Measurements from ENCODE around the gene PRKCE.
A peak's percentile ranks its signal among the peaks of the same experiment; 100 is the strongest.

Gene PRKCE

GRCh38 chr2:45774688-45775244, 123.3 kb downstream of the PRKCE start:
- no peak overlapping the region for H3K23ac ChIP-seq (ENCODE audit: low read length in 2 of 2)
- 61% methylated on average over 8 of the region's 10 CpGs for WGBS

GRCh38 chr2:45776160-45776955, 124.9 kb downstream of the PRKCE start:
- DNase-seq = no peak
- Histone ChIP-seq H3K4me2 (ENCODE audit: low read length, poor library complexity, severe bottlenecking) (no peak overlapping the region), H2BK5ac (ENCODE audit: low read depth, low read length, poor library complexity, severe bottlenecking) (no peak overlapping the region), H2AFZ (ENCODE audit: low read depth, low read length) (no peak overlapping the region), H4K8ac (ENCODE audit: low read length) (no peak overlapping the region), H2AK5ac (ENCODE audit: low read length, severe bottlenecking) (no peak overlapping the region), H3K9me3 (ENCODE audit: control insufficient read depth, low read length) (no peaks in the 10 kb centered on the region), H3K27me3 (ENCODE audit: control insufficient read depth in 1 of 2, insufficient read depth in 1 of 2, low read length in 2 of 2) (no peaks in the 10 kb centered on the region), H3K4me1 (ENCODE audit: control insufficient read depth, insufficient read depth, low read depth, low read length) (peaks cover 4% of the 10 kb centered on the region), H3K9ac (ENCODE audit: low read length) (peak overlapping the region; percentile 49), H2BK120ac (ENCODE audit: low read depth, low read length) (no peak overlapping the region), H3K4me3 (ENCODE audit: insufficient read depth in 1 of 2, low read depth in 1 of 2, low read length in 2 of 2) (no peak overlapping the region), H3K36me3 (ENCODE audit: control insufficient read depth in 1 of 2, insufficient read depth in 2 of 2, low read depth in 1 of 2, low read length in 2 of 2) (peaks cover 0 to 5% of the 10 kb centered on the region in 2 experiments), H3K4ac (ENCODE audit: low read depth in 1 of 2, low read length in 2 of 2) (no peak overlapping the region), H2BK12ac (ENCODE audit: low read length in 2 of 2) (no peak overlapping the region), H3K27ac (ENCODE audit: low read length, poor library complexity, severe bottlenecking) (no peak overlapping the region), H3K14ac (ENCODE audit: low read length in 2 of 2) (no peak overlapping the region), H3K79me1 (replicated peaks; ENCODE audit: low read length, poor library complexity, severe bottlenecking) (peaks cover 7% of the 10 kb centered on the region), H3K18ac (ENCODE audit: low read depth in 1 of 2, low read length in 2 of 2) (no peak overlapping the region), H4K91ac (ENCODE audit: low read length) (no peak overlapping the region), H3K23ac (ENCODE audit: low read length in 2 of 2) (no peak overlapping the region), H2BK15ac (ENCODE audit: low read depth, poor library complexity, severe bottlenecking) (no peak overlapping the region)
- 68% methylated on average over 7 of the region's 7 CpGs for WGBS

More at GRCh38 chr2:45774688-45775244, 123.3 kb downstream of the PRKCE start:
- H2BK5ac ChIP-seq (ENCODE audit: low read depth, low read length, poor library complexity, severe bottlenecking) = no peak overlapping the region
- peaks cover 3% of the 10 kb centered on the region for H3K4me1 ChIP-seq (ENCODE audit: control insufficient read depth, insufficient read depth, low read depth, low read length)
- H2BK12ac ChIP-seq (ENCODE audit: low read length in 2 of 2) = no peak overlapping the region
- peaks cover 0 to 4% of the 10 kb centered on the region in 2 experiments for H3K27me3 ChIP-seq (ENCODE audit: control insufficient read depth in 1 of 2, insufficient read depth in 1 of 2, low read length in 2 of 2)
- H3K4ac ChIP-seq (ENCODE audit: low read depth in 1 of 2, low read length in 2 of 2) = no peak overlapping the region
- no peak overlapping the region for H2BK15ac ChIP-seq (ENCODE audit: low read depth, poor library complexity, severe bottlenecking)
- H3K4me3 ChIP-seq (ENCODE audit: insufficient read depth in 1 of 2, low read depth in 1 of 2, low read length in 2 of 2) = no peak overlapping the region
- H2AK5ac ChIP-seq (ENCODE audit: low read length, severe bottlenecking) = no peak overlapping the region
- no peak overlapping the region for H4K8ac ChIP-seq (ENCODE audit: low read length)
- no peak overlapping the region for H3K9ac ChIP-seq (ENCODE audit: low read length)
- no peaks in the 10 kb centered on the region for H3K9me3 ChIP-seq (ENCODE audit: control insufficient read depth, low read length)
- H3K36me3 ChIP-seq (ENCODE audit: control insufficient read depth in 1 of 2, insufficient read depth in 2 of 2, low read depth in 1 of 2, low read length in 2 of 2) = peaks cover 0 to 5% of the 10 kb centered on the region in 2 experiments
- H2BK120ac ChIP-seq (ENCODE audit: low read depth, low read length) = no peak overlapping the region
- no peak overlapping the region for H3K4me2 ChIP-seq (ENCODE audit: low read length, poor library complexity, severe bottlenecking)
- H3K18ac ChIP-seq (ENCODE audit: low read depth in 1 of 2, low read length in 2 of 2) = peak overlapping the region in 1 of 2 experiments; percentile 56
- H3K14ac ChIP-seq (ENCODE audit: low read length in 2 of 2) = peak overlapping the region in 1 of 2 experiments; percentile 32
- H3K79me1 ChIP-seq (replicated peaks; ENCODE audit: low read length, poor library complexity, severe bottlenecking) = peaks cover 7% of the 10 kb centered on the region
- no peak for DNase-seq
- H3K27ac ChIP-seq (ENCODE audit: low read length, poor library complexity, severe bottlenecking) = no peak overlapping the region
- no peak overlapping the region for H4K91ac ChIP-seq (ENCODE audit: low read length)
- H2AFZ ChIP-seq (ENCODE audit: low read depth, low read length) = no peak overlapping the region

- DNase-seq = no peak
- Histone ChIP-seq H3K9ac (ENCODE audit: low read length) (no peak overlapping the region), H3K36me3 (ENCODE audit: control insufficient read depth in 1 of 2, insufficient read depth in 2 of 2, low read depth in 1 of 2, low read length in 2 of 2) (peaks cover 0 to 4% of the 10 kb centered on the region in 2 experiments), H3K4me1 (ENCODE audit: control insufficient read depth, insufficient read depth, low read depth, low read length) (peaks cover 4% of the 10 kb centered on the region), H4K91ac (ENCODE audit: low read length) (no peak overlapping the region), H3K9me3 (ENCODE audit: control insufficient read depth, low read length) (no peaks in the 10 kb centered on the region), H3K18ac (ENCODE audit: low read depth in 1 of 2, low read length in 2 of 2) (no peak overlapping the region), H2BK15ac (ENCODE audit: low read depth, poor library complexity, severe bottlenecking) (no peak overlapping the region), H4K8ac (ENCODE audit: low read length) (no peak overlapping the region), H3K79me1 (replicated peaks; ENCODE audit: low read length, poor library complexity, severe bottlenecking) (peaks cover 8% of the 10 kb centered on the region), H3K4me3 (ENCODE audit: insufficient read depth in 1 of 2, low read depth in 1 of 2, low read length in 2 of 2) (no peak overlapping the region), H2AK5ac (ENCODE audit: low read length, severe bottlenecking) (no peak overlapping the region), H3K4me2 (ENCODE audit: low read length, poor library complexity, severe bottlenecking) (no peak overlapping the region), H2AFZ (ENCODE audit: low read depth, low read length) (no peak overlapping the region), H3K23ac (ENCODE audit: low read length in 2 of 2) (no peak overlapping the region), H3K27ac (ENCODE audit: low read length, poor library complexity, severe bottlenecking) (no peak overlapping the region), H3K4ac (ENCODE audit: low read depth in 1 of 2, low read length in 2 of 2) (no peak overlapping the region), H2BK12ac (ENCODE audit: low read length in 2 of 2) (no peak overlapping the region), H3K27me3 (ENCODE audit: control insufficient read depth in 1 of 2, insufficient read depth in 1 of 2, low read length in 2 of 2) (no peaks in the 10 kb centered on the region), H3K14ac (ENCODE audit: low read length in 2 of 2) (no peak overlapping the region), H2BK5ac (ENCODE audit: low read depth, low read length, poor library complexity, severe bottlenecking) (no peak overlapping the region), H2BK120ac (ENCODE audit: low read depth, low read length) (no peak overlapping the region)
- WGBS = 92% methylated on average over 9 of the region's 10 CpGs
Measured at GRCh38 chr2:45777996-45778719, 126.7 kb downstream of the PRKCE start.

- no peak overlapping the region for H2BK5ac ChIP-seq (ENCODE audit: low read depth, low read length, poor library complexity, severe bottlenecking)
- H3K9me3 ChIP-seq (ENCODE audit: control insufficient read depth, low read length) = no peaks in the 10 kb centered on the region
- H2BK120ac ChIP-seq (ENCODE audit: low read depth, low read length) = no peak overlapping the region
- no peak overlapping the region for H3K4ac ChIP-seq (ENCODE audit: low read depth in 1 of 2, low read length in 2 of 2)
- H3K18ac ChIP-seq (ENCODE audit: low read depth in 1 of 2, low read length in 2 of 2) = no peak overlapping the region
- no peak overlapping the region for H4K8ac ChIP-seq (ENCODE audit: low read length)
- no peak overlapping the region for H2AK5ac ChIP-seq (ENCODE audit: low read length, severe bottlenecking)
- H2AFZ ChIP-seq (ENCODE audit: low read depth, low read length) = no peak overlapping the region
- H3K27me3 ChIP-seq (ENCODE audit: control insufficient read depth in 1 of 2, insufficient read depth in 1 of 2, low read length in 2 of 2) = no peaks in the 10 kb centered on the region
- H3K4me2 ChIP-seq (ENCODE audit: low read length, poor library complexity, severe bottlenecking) = no peak overlapping the region
- peaks cover 4% of the 10 kb centered on the region for H3K4me1 ChIP-seq (ENCODE audit: control insufficient read depth, insufficient read depth, low read depth, low read length)
- H3K4me3 ChIP-seq (ENCODE audit: insufficient read depth in 1 of 2, low read depth in 1 of 2, low read length in 2 of 2) = no peak overlapping the region
- H3K23ac ChIP-seq (ENCODE audit: low read length in 2 of 2) = no peak overlapping the region
- no peak overlapping the region for H2BK12ac ChIP-seq (ENCODE audit: low read length in 2 of 2)
- no peak overlapping the region for H3K27ac ChIP-seq (ENCODE audit: low read length, poor library complexity, severe bottlenecking)
- H2BK15ac ChIP-seq (ENCODE audit: low read depth, poor library complexity, severe bottlenecking) = no peak overlapping the region
- DNase-seq = peak; percentile 65
- H3K79me1 ChIP-seq (replicated peaks; ENCODE audit: low read length, poor library complexity, severe bottlenecking) = peaks cover 10% of the 10 kb centered on the region
- no peak overlapping the region for H4K91ac ChIP-seq (ENCODE audit: low read length)
- 78% methylated on average over 9 of the region's 11 CpGs for WGBS
- H3K14ac ChIP-seq (ENCODE audit: low read length in 2 of 2) = no peak overlapping the region
- no peaks in the 10 kb centered on the region for H3K36me3 ChIP-seq (ENCODE audit: control insufficient read depth in 1 of 2, insufficient read depth in 2 of 2, low read depth in 1 of 2, low read length in 2 of 2)
- H3K9ac ChIP-seq (ENCODE audit: low read length) = no peak overlapping the region
Measured at GRCh38 chr2:45778720-45779171, 127.3 kb downstream of the PRKCE start.

Data from mesenchymal stem cell (in vitro differentiated cells and primary cell).